PC-3 (cell line): Measurements from ENCODE around the gene GAGE1.
"Not testable (repeated sequence)": the region's sequence is repeated elsewhere in the genome, so short reads cannot be mapped to it uniquely, and the experiment has no call there.

Experiments
- CTCF ChIP-seq: fragments of 300-600 bp; sonication (generic); conservative IDR thresholded peaks from 2 replicates; pipeline ENCODE4 v1.5.1; 2017; ENCODE audit warnings: antibody characterized with exemption, low read depth, mild to moderate bottlenecking, low read length
- EZH2 ChIP-seq: fragments of 300-600 bp; sonication (generic); IDR thresholded peaks from one replicate; pipeline ENCODE4 v1.6.1; 2017; ENCODE audit warnings: antibody characterized with exemption, mild to moderate bottlenecking, low read length; ENCODE audit not compliant: unreplicated experiment
- EZH2phosphoT487 ChIP-seq: fragments of 300-600 bp; sonication (generic); IDR thresholded peaks from 2 replicates; pipeline ENCODE4 v1.6.1; 2018; ENCODE audit warnings: mild to moderate bottlenecking, antibody characterized with exemption, low read length, borderline replicate concordance

GRCh38 chrX:49598720-49599119 lies at the start of gene GAGE1:
- TF ChIP-seq CTCF, EZH2, EZH2phosphoT487: not testable (repeated sequence)
